ENCODE results near the gene TLN1.
A peak's percentile ranks its signal among the peaks of the same experiment; 100 is the strongest.

TLN1 gene

GRCh38 chr9:35732185-35732799, at the start of gene TLN1, which contains the start of gene CREB3:
Gene TLN1 (minus strand): TSS chr9:35732195. CDS start chr9:35725694, 6,501 bp downstream.
Gene CREB3 (plus strand): TSS chr9:35732666. CDS start chr9:35732773, 107 bp downstream.
- peak; percentile 87 for DNase-seq

- no peak for DNase-seq
Observed at GRCh38 chr9:35781066-35781465, 49.1 kb upstream of the TLN1 start.

- no peak for DNase-seq
Observed at GRCh38 chr9:35778496-35778895, 46.5 kb upstream of the TLN1 start.

GRCh38 chr9:35776018-35776417, 44.0 kb upstream of the TLN1 start:
- DNase-seq = peak; percentile 62

- DNase-seq = no peak
Observed at GRCh38 chr9:35774907-35775635, 43.1 kb upstream of the TLN1 start.

- no peak for DNase-seq
Observed at GRCh38 chr9:35771943-35772342, 39.9 kb upstream of the TLN1 start.

- DNase-seq = peak; percentile 71
Observed at GRCh38 chr9:35771534-35771933, 39.5 kb upstream of the TLN1 start.

GRCh38 chr9:35771075-35771433, 39.1 kb upstream of the TLN1 start:
- no peak for DNase-seq

GRCh38 chr9:35769763-35770162, 37.8 kb upstream of the TLN1 start:
- no peak for DNase-seq

GRCh38 chr9:35767458-35767857, 35.5 kb upstream of the TLN1 start:
- no peak for DNase-seq

GRCh38 chr9:35766997-35767396, 35.0 kb upstream of the TLN1 start:
- no peak for DNase-seq

GRCh38 chr9:35763803-35764202, 31.8 kb upstream of the TLN1 start:
- no peak for DNase-seq

GRCh38 chr9:35763181-35763580, 31.2 kb upstream of the TLN1 start:
- DNase-seq = no peak

- no peak for DNase-seq
Observed at GRCh38 chr9:35760651-35761050, 28.7 kb upstream of the TLN1 start.

GRCh38 chr9:35759795-35760194, 27.8 kb upstream of the TLN1 start:
- DNase-seq = no peak

GRCh38 chr9:35758475-35759050, 26.6 kb upstream of the TLN1 start:
- no peak for DNase-seq

GRCh38 chr9:35757892-35758275, 25.9 kb upstream of the TLN1 start:
- no peak for DNase-seq

GRCh38 chr9:35757226-35757891, 25.4 kb upstream of the TLN1 start:
- DNase-seq = no peak

- DNase-seq = no peak
Observed at GRCh38 chr9:35756275-35757225, 24.6 kb upstream of the TLN1 start.

GRCh38 chr9:35755071-35755470, 23.1 kb upstream of the TLN1 start:
- DNase-seq = no peak

- no peak for DNase-seq
Observed at GRCh38 chr9:35754264-35754663, 22.3 kb upstream of the TLN1 start, which contains the start of gene MSMP. Gene MSMP (minus strand): TSS chr9:35754276. CDS start chr9:35754129, 147 bp downstream.

GRCh38 chr9:35753466-35753865, 21.5 kb upstream of the TLN1 start:
- DNase-seq = no peak

- no peak for DNase-seq
Observed at GRCh38 chr9:35750256-35750531, 18.2 kb upstream of the TLN1 start.
